Measurements from ENCODE around the gene LOXHD1. TPM values are rescaled to one million over a fixed set of nuclear protein-coding genes. Genes with fewer than 3 reads are reported as not detected.

LOXHD1 gene
- total and polyA plus RNA-seq, 2 donors (not counting 1 experiment from before 2014, with no cell fraction given) = not detected

GRCh38 chr18:46607926-46608325 lies 49.1 kb downstream of the LOXHD1 start:
- H3K9me3 Mint-ChIP-seq (ENCODE audit: insufficient read depth) = no peaks in the 10 kb centered on the region
- H3K4me3 Mint-ChIP-seq = no peak overlapping the region
- no peak overlapping the region for H3K27ac ChIP-seq (ENCODE audit: low read length in 2 of 2)
- no peaks in the 10 kb centered on the region for H3K9me3 ChIP-seq (ENCODE audit: control extremely low read depth in 1 of 3, control insufficient read depth in 2 of 3, insufficient read depth in 1 of 3, low read length in 2 of 3)
- H3K4me2 ChIP-seq (replicated peaks; ENCODE audit: low read depth, low read length, poor library complexity, severe bottlenecking) = no peak overlapping the region
- no peak for ATAC-seq (ENCODE audit: low read depth)
- no peaks in the 10 kb centered on the region for H3K4me1 Mint-ChIP-seq
- no peak for DNase-seq
- TF ChIP-seq EZH2 (IDR thresholded peaks at IDR 0.05; ENCODE audit: borderline replicate concordance, insufficient read depth, low read depth, low read length, poor library complexity, severe bottlenecking) = no peak
- H3K9ac ChIP-seq (ENCODE audit: low read length) = no peak overlapping the region
- H3K36me3 ChIP-seq (replicated peaks in 1 of 2; ENCODE audit: control extremely low read depth in 1 of 2, control insufficient read depth in 1 of 2, extremely low read depth in 1 of 2, insufficient read depth in 2 of 2, low read length in 1 of 2) = no peaks in the 10 kb centered on the region
- intact Hi-C loops (cut with micrococcal nuclease) = no loop called here
- no peaks in the 10 kb centered on the region for H4K20me1 ChIP-seq (ENCODE audit: control insufficient read depth, insufficient read depth, low read length, poor library complexity, severe bottlenecking)
- no peak overlapping the region for H2AFZ ChIP-seq (ENCODE audit: insufficient read depth, low read depth, low read length, poor library complexity, severe bottlenecking)
- ChIA-PET POLR2A (no interaction called here), CTCF (no interaction called here)
- H3K27ac Mint-ChIP-seq = no peak overlapping the region
- no peak overlapping the region for H3K4me3 ChIP-seq (ENCODE audit: control extremely low read depth in 1 of 5, extremely low read depth in 1 of 5, insufficient read depth in 1 of 5, low read depth in 2 of 5, low read length in 4 of 5)
- peaks cover 0 to 2% (median 0%) of the 10 kb centered on the region in 4 experiments for H3K27me3 ChIP-seq (replicated peaks in 1 of 4; ENCODE audit: control extremely low read depth in 1 of 4, control insufficient read depth in 3 of 4, insufficient read depth in 4 of 4, low read length in 3 of 4)
- H3K4me1 ChIP-seq (ENCODE audit: control insufficient read depth in 2 of 2, insufficient read depth in 2 of 2, low read length in 2 of 2) = no peaks in the 10 kb centered on the region
- H3K79me2 ChIP-seq (ENCODE audit: control insufficient read depth, insufficient read depth, low read length) = no peaks in the 10 kb centered on the region
- peaks cover 30% of the 10 kb centered on the region for H3K27me3 Mint-ChIP-seq
- WGBS (ENCODE audit: insufficient coverage) = 100% methylated on average over 2 of the region's 5 CpGs

DNA sequence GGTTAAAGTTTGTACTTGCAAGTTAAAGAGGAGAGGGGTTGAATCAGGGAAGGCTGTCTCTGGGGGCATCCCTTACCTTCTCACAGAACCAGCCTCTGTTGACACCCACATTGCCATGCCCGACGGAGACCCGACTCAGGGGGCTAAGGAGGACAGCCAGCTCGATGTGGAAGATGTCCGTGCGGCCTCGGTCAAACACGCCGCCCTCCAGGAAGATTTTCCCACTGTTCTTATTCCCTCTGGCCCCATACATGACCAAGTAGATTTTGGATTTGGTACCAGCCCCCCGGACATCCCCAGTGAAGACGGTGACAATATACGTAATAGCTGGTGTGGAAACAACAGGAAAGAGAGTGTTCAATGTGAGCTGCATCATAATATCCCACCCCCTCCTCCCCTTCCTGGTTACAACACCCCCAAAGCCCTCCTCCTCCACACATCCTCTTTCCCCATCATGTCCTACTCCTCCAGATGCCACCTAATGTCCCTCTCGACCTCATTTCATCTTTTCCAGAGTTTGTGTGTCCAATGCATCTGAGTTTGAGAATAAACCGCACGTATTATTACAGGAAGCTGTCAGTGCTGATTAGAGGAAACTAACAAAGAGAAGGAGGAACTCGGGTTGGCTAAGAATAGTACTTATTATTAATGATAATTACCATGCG lies 55.7 kb downstream of the LOXHD1 start:
- Histone ChIP-seq H3K27me3 (replicated peaks in 1 of 4; ENCODE audit: control extremely low read depth in 1 of 4, control insufficient read depth in 3 of 4, insufficient read depth in 4 of 4, low read length in 3 of 4) (peaks cover 0 to 5% (median 1%) of the 10 kb centered on the region in 4 experiments), H3K4me2 (replicated peaks; ENCODE audit: low read depth, low read length, poor library complexity, severe bottlenecking) (no peak overlapping the region), H3K4me3 (ENCODE audit: control extremely low read depth in 1 of 5, extremely low read depth in 1 of 5, insufficient read depth in 1 of 5, low read depth in 2 of 5, low read length in 4 of 5) (no peak overlapping the region), H3K4me1 (ENCODE audit: control insufficient read depth in 2 of 2, insufficient read depth in 2 of 2, low read length in 2 of 2) (no peaks in the 10 kb centered on the region), H3K79me2 (ENCODE audit: control insufficient read depth, insufficient read depth, low read length) (no peaks in the 10 kb centered on the region), H3K9me3 (ENCODE audit: control extremely low read depth in 1 of 3, control insufficient read depth in 2 of 3, insufficient read depth in 1 of 3, low read length in 2 of 3) (peaks cover 0 to 2% (median 0%) of the 10 kb centered on the region in 3 donors), H3K27ac (ENCODE audit: low read length in 2 of 2) (no peak overlapping the region), H3K36me3 (replicated peaks in 1 of 2; ENCODE audit: control extremely low read depth in 1 of 2, control insufficient read depth in 1 of 2, extremely low read depth in 1 of 2, insufficient read depth in 2 of 2, low read length in 1 of 2) (no peaks in the 10 kb centered on the region), H3K9ac (ENCODE audit: low read length) (no peak overlapping the region), H4K20me1 (ENCODE audit: control insufficient read depth, insufficient read depth, low read length, poor library complexity, severe bottlenecking) (no peaks in the 10 kb centered on the region), H2AFZ (ENCODE audit: insufficient read depth, low read depth, low read length, poor library complexity, severe bottlenecking) (no peak overlapping the region)
- ChIA-PET POLR2A (no interaction called here), CTCF (no interaction called here)
- no peak for ATAC-seq (ENCODE audit: low read depth)
- intact Hi-C loops (cut with micrococcal nuclease) = no loop called here
- Mint-ChIP-seq H3K4me3 (no peak overlapping the region), H3K4me1 (no peaks in the 10 kb centered on the region), H3K27ac (no peak overlapping the region), H3K9me3 (ENCODE audit: insufficient read depth) (no peaks in the 10 kb centered on the region), H3K27me3 (peaks cover 31% of the 10 kb centered on the region)
- TF ChIP-seq EZH2 (IDR thresholded peaks at IDR 0.05; ENCODE audit: borderline replicate concordance, insufficient read depth, low read depth, low read length, poor library complexity, severe bottlenecking) = no peak
- TF ChIP-seq, protein P1, sequence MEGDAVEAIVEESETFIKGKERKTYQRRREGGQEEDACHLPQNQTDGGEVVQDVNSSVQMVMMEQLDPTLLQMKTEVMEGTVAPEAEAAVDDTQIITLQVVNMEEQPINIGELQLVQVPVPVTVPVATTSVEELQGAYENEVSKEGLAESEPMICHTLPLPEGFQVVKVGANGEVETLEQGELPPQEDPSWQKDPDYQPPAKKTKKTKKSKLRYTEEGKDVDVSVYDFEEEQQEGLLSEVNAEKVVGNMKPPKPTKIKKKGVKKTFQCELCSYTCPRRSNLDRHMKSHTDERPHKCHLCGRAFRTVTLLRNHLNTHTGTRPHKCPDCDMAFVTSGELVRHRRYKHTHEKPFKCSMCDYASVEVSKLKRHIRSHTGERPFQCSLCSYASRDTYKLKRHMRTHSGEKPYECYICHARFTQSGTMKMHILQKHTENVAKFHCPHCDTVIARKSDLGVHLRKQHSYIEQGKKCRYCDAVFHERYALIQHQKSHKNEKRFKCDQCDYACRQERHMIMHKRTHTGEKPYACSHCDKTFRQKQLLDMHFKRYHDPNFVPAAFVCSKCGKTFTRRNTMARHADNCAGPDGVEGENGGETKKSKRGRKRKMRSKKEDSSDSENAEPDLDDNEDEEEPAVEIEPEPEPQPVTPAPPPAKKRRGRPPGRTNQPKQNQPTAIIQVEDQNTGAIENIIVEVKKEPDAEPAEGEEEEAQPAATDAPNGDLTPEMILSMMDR (IDR thresholded peaks at IDR 0.05) = no peak
- WGBS (ENCODE audit: insufficient coverage) = no CpG with 5 or more reads among the region's 17 CpGs
- DNase-seq = no peak

Measured in B cell (primary cell).